Small intestine (tissue), 7 donors: Measurements from ENCODE around the gene SGPL1. TPM values are rescaled to one million over a fixed set of nuclear protein-coding genes. Genes with fewer than 3 reads are reported as not detected.
"Not testable (repeated sequence)": the region's sequence is repeated elsewhere in the genome, so short reads cannot be mapped to it uniquely, and the experiment has no call there.

Source experiments
- DNase-seq, 2 donors: peaks; one replicate each; pipeline versions ENCODE4 v3.0.0 to v3.0.0-alpha.2; 2013
- FAIRE-seq: peaks from 2 replicates; lab custom pipeline; 2012; peaks lifted over from hg19 to GRCh38; lab: Jason Lieb, UNC
- H3K27ac ChIP-seq, 3 donors: one replicate each; pipeline ENCODE4 v1.5.1; 2013; ENCODE audit warnings: low read length in 2 of 3, mild to moderate bottlenecking in 2 of 3, control low read depth in 1 of 3, inconsistent platforms in 1 of 3, low read depth in 1 of 3, moderate library complexity in 1 of 3
- H3K27me3 ChIP-seq, 3 donors: one replicate each; pipeline ENCODE4 v1.6.1; 2013; ENCODE audit warnings: low read length in 3 of 3, inconsistent platforms in 1 of 3; ENCODE audit not compliant: control insufficient read depth in 3 of 3, insufficient read depth in 3 of 3
- H3K36me3 ChIP-seq, 3 donors: one replicate each; pipeline ENCODE4 v1.6.1; 2013; ENCODE audit warnings: low read length in 3 of 3, inconsistent platforms in 1 of 3, low read depth in 1 of 3, mild to moderate bottlenecking in 1 of 3, moderate library complexity in 1 of 3; ENCODE audit not compliant: control insufficient read depth in 3 of 3, insufficient read depth in 2 of 3
- H3K4me1 ChIP-seq, 3 donors: one replicate each; pipeline ENCODE4 v1.6.1; 2013; ENCODE audit warnings: low read length in 2 of 3, inconsistent platforms in 1 of 3, low read depth in 1 of 3, mild to moderate bottlenecking in 1 of 3, moderate library complexity in 1 of 3; ENCODE audit not compliant: control insufficient read depth in 3 of 3, insufficient read depth in 2 of 3
- H3K4me3 ChIP-seq, 3 donors: one replicate each; pipeline ENCODE4 v1.5.1; 2013; ENCODE audit warnings: low read length in 3 of 3, control low read depth in 1 of 3, inconsistent platforms in 1 of 3, low read depth in 1 of 3, mild to moderate bottlenecking in 1 of 3, moderate library complexity in 1 of 3
- H3K9me3 ChIP-seq, 2 donors: one replicate each; pipeline ENCODE4 v1.6.1; 2013; ENCODE audit warnings: low read depth in 1 of 2, low read length in 1 of 2; ENCODE audit not compliant: control insufficient read depth in 2 of 2, insufficient read depth in 1 of 2
- WGBS, 3 donors: extraction: QIAGEN DNeasy Blood & Tissue Kit; methylation state at CpG; one replicate each; pipeline ENCODE4 v1.1.7; 2013; 5-methylcytosine and 5-hydroxymethylcytosine counted together
- polyA plus RNA-seq, 4 donors: library from polyadenylated mRNA; stranded (reverse) in 3 of 4; unstranded in 1 of 4; fragments of 200-250 nt in 3 of 4; fragments of 120-200 nt in 1 of 4; gene quantifications; one replicate each; pipeline versions ENCODE4 v1.2.1 to v1.2.3, GENCODE V29; 2013
- donor health status: healthy with polysubstance abuse.
- donor health status: control.
- donor health status: control.
- donor health status: Bipolar disorder and iron deficiency.
- donor health status: healthy.

SGPL1 gene
- polyA plus RNA-seq, 4 donors = 10.0 to 49.3 (median 16.4) TPM

DNA sequence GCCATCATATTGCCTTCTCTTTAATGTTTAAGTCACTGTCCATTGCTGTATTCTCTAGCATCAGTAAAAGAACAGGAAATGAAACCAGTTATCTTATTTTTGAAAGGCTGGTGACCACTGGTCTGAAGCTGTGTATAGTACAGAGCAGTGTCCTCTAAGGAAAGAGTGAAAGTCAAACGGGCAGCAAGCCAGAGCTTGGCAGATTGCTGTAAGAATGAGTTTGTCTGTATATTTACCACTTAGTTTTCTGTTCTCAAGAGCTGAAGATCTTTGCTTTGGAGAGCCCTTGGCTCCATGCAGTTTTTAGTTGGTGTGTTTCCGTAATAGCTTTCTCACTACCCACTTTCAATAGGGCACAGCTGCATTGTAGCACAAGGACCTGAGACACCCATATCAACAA, 40.7 kb downstream of the SGPL1 start:
- H3K4me1 ChIP-seq = peaks cover 0 to 14% (median 9%) of the 10 kb centered on the region in 3 donors
- no peaks in the 10 kb centered on the region for H3K9me3 ChIP-seq
- H3K36me3 ChIP-seq = peaks cover 8 to 24% (median 12%) of the 10 kb centered on the region in 3 donors
- FAIRE-seq = no peak
- H3K4me3 ChIP-seq = no peak overlapping the region
- WGBS, 3 donors = 65 to 75% (median 69%) methylated on average over 2 of the region's 2 CpGs
- no peak overlapping the region for H3K27ac ChIP-seq
- no peak for DNase-seq
- no peaks in the 10 kb centered on the region for H3K27me3 ChIP-seq

DNA sequence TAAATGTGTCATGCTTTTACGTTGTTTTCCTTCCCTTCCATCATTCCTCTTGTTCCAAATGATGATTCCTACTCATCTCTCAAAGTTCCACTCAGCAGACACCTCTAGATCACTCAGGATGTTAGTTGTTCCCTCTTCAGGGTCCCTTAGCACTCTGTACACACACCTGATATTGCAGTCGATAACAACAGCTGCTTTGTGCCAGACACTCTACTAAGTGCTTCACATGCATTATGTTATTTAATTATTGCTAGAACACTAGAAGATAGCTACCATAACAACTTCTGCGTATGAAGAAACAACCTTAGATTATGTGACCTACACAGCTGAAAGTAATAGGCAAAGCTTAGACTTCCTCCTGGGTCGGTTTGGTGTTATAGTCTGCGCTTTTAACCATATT, 43.0 kb downstream of the SGPL1 start:
- Histone ChIP-seq H3K27me3 (no peaks in the 10 kb centered on the region), H3K36me3 (peaks cover 3 to 25% (median 12%) of the 10 kb centered on the region in 3 donors), H3K9me3 (no peaks in the 10 kb centered on the region), H3K4me1 (peaks cover 0 to 2% (median 2%) of the 10 kb centered on the region in 3 donors), H3K27ac (no peak overlapping the region), H3K4me3 (no peak overlapping the region)
- FAIRE-seq = no peak
- DNase-seq = no peak
- WGBS, 3 donors = 60 to 80% (median 64%) methylated on average over 5 of the region's 5 CpGs

GRCh38 chr10:70861495-70862197, 45.9 kb downstream of the SGPL1 start:
- not testable (repeated sequence) for H3K9me3 ChIP-seq, H3K27ac ChIP-seq, DNase-seq, FAIRE-seq, H3K27me3 ChIP-seq, H3K4me1 ChIP-seq, H3K4me3 ChIP-seq
- peaks cover 3 to 20% (median 12%) of the 10 kb centered on the region in 3 donors for H3K36me3 ChIP-seq
- 95 to 98% (median 96%) methylated on average over 27 to 42 of the region's 42 CpGs for WGBS, 3 donors

- no peak for FAIRE-seq
- H3K36me3 ChIP-seq = peaks cover 3 to 17% (median 9%) of the 10 kb centered on the region in 3 donors
- H3K27me3 ChIP-seq = no peaks in the 10 kb centered on the region
- H3K27ac ChIP-seq = no peak overlapping the region
- DNase-seq = no peak
- no peaks in the 10 kb centered on the region for H3K4me1 ChIP-seq
- H3K9me3 ChIP-seq = no peaks in the 10 kb centered on the region
- H3K4me3 ChIP-seq = no peak overlapping the region
Measured at GRCh38 chr10:70863470-70864160, 47.9 kb downstream of the SGPL1 start.

DNA sequence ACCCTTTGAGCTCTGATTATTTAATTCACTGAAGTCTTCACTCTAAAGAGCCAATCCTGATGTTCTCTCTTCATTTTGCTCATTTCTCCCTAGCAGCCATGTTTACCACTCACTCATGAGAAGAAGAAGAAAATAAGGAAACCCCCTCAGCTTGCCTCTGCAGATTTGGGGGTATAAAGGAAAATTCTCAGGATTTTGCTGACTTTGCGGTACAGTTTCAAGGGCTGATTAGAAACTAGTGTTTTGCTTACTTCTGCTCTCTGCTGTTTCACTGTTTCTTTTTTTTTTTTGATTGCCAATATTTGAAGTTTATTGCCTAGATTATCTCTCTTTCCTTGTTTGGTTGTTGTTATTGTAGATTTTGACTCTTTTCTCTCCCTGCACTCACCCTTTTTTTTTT, 49.2 kb downstream of the SGPL1 start:
- FAIRE-seq (no peak), DNase-seq (no peak)
- H3K36me3 ChIP-seq = peaks cover 0 to 25% (median 10%) of the 10 kb centered on the region in 3 donors
- H3K27me3 ChIP-seq = no peaks in the 10 kb centered on the region
- no peak overlapping the region for H3K27ac ChIP-seq
- no peaks in the 10 kb centered on the region for H3K4me1 ChIP-seq
- no peaks in the 10 kb centered on the region for H3K9me3 ChIP-seq
- no peak overlapping the region for H3K4me3 ChIP-seq
- WGBS, 3 donors = 91 to 97% (median 92%) methylated on average over 1 of the region's 1 CpG

GRCh38 chr10:70866424-70866823, 50.7 kb downstream of the SGPL1 start:
- no peak for FAIRE-seq
- WGBS, 3 donors = 55 to 86% (median 71%) methylated on average over 4 of the region's 4 CpGs

GRCh38 chr10:70872291-70872690, 56.5 kb downstream of the SGPL1 start:
- Histone ChIP-seq H3K36me3 (peaks cover 10 to 50% (median 15%) of the 10 kb centered on the region in 3 donors), H3K4me1 (peaks cover 0 to 4% (median 0%) of the 10 kb centered on the region in 3 donors), H3K27me3 (no peaks in the 10 kb centered on the region), H3K9me3 (no peaks in the 10 kb centered on the region), H3K27ac (peak overlapping the region in 1 of 3 donors; percentile 51), H3K4me3 (no peak overlapping the region)
- WGBS, 3 donors = 53 to 82% (median 79%) methylated on average over 7 of the region's 7 CpGs
- no peak for FAIRE-seq
- DNase-seq = peak; percentile 59 to 85

More at GRCh38 chr10:70866424-70866823, 50.7 kb downstream of the SGPL1 start:
- Histone ChIP-seq H3K9me3 (no peaks in the 10 kb centered on the region), H3K27me3 (no peaks in the 10 kb centered on the region), H3K4me3 (no peak overlapping the region), H3K27ac (no peak overlapping the region), H3K4me1 (no peaks in the 10 kb centered on the region), H3K36me3 (peaks cover 0 to 38% (median 6%) of the 10 kb centered on the region in 3 donors)
- peak in 1 of 2 donors; percentile 43 for DNase-seq

DNA sequence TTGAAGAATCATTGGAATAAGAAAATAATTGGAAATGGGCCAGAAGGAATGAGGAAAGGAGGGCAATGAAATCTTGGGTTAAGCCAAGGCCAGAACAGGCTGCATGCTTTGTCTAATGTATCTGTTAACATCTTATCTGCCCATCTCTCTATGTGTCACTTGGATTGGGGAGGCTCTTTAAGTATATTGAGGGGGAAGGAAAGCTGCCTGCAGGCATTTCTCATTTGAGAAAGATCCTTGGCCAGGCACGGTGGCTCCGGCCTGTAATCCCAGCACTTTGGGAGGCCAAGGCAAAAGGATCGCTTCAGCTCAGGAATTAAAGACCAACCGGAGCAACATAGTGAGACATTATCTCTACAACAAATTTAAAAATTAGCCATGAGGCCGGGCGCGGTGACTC, 58.3 kb downstream of the SGPL1 start:
- 83 to 87% (median 85%) methylated on average over 7 of the region's 7 CpGs for WGBS, 3 donors
- FAIRE-seq (no peak), DNase-seq (no peak)
- Histone ChIP-seq H3K27me3 (no peaks in the 10 kb centered on the region), H3K36me3 (peaks cover 14 to 61% (median 15%) of the 10 kb centered on the region in 3 donors), H3K4me3 (no peak overlapping the region), H3K9me3 (no peaks in the 10 kb centered on the region), H3K27ac (no peak overlapping the region), H3K4me1 (peaks cover 0 to 4% (median 0%) of the 10 kb centered on the region in 3 donors)
